Osteoblast (primary cell): ENCODE data around the gene HM13. TPM values are rescaled to one million over a fixed set of nuclear protein-coding genes. Genes with fewer than 3 reads are reported as not detected.

Experiments used
- DNase-seq: peaks from one replicate; pipeline ENCODE4 v3.0.0; 2011; ENCODE audit warnings: low spot score, mixed read lengths; ENCODE audit not compliant: insufficient read length; ENCODE audit errors: missing footprints
- H2AFZ ChIP-seq: 2 replicates; pipeline ENCODE4 v1.6.0; 2011; ENCODE audit warnings: mild to moderate bottlenecking, low read length
- H3K27ac ChIP-seq: 2 replicates; pipeline ENCODE4 v1.5.1; 2011; ENCODE audit warnings: mild to moderate bottlenecking, low read depth, low read length, moderate library complexity
- H3K27me3 ChIP-seq: 2 replicates; pipeline ENCODE4 v1.6.0; 2012; ENCODE audit warnings: mild to moderate bottlenecking, control low read depth, inconsistent platforms, low read length, moderate library complexity; ENCODE audit not compliant: insufficient read depth
- H3K36me3 ChIP-seq: 2 replicates; pipeline ENCODE4 v1.5.1; 2011; ENCODE audit warnings: mild to moderate bottlenecking, low read length, control low read depth, moderate library complexity; ENCODE audit not compliant: insufficient read depth
- H3K4me1 ChIP-seq: 2 replicates; pipeline ENCODE4 v1.5.1; 2011; ENCODE audit warnings: mild to moderate bottlenecking, low read length, control low read depth, moderate library complexity; ENCODE audit not compliant: insufficient read depth
- H3K4me2 ChIP-seq: 2 replicates; pipeline ENCODE4 v1.6.0; 2011; ENCODE audit warnings: mild to moderate bottlenecking, low read length; ENCODE audit not compliant: insufficient read depth
- H3K4me3 ChIP-seq: fragments of 200-600 bp; sonication (generic); 3 replicates; pipeline ENCODE4 v1.5.1; 2012; ENCODE audit warnings: mild to moderate bottlenecking, low read length, inconsistent platforms; ENCODE audit not compliant: insufficient read depth
- H3K79me2 ChIP-seq: 2 replicates; pipeline ENCODE4 v1.6.0; 2012; ENCODE audit warnings: mild to moderate bottlenecking, low read length, control low read depth, inconsistent platforms; ENCODE audit not compliant: insufficient read depth
- H3K9me3 ChIP-seq: 2 replicates; pipeline ENCODE4 v1.5.1; 2011; ENCODE audit warnings: low read depth, low read length, control low read depth
- H4K20me1 ChIP-seq: 2 replicates; pipeline ENCODE4 v1.6.0; 2012; ENCODE audit warnings: mild to moderate bottlenecking, low read length, control low read depth; ENCODE audit not compliant: insufficient read depth
- total RNA-seq: library from RNA; depleted of rRNA; stranded (reverse); fragments of >200 nt; gene quantifications from 2 replicates; pipeline ENCODE4 v1.2.3, GENCODE V29; 2012
- TF ChIP-seq, protein P1 (sequence below): IDR thresholded peaks from 2 replicates; pipeline ENCODE4 v1.5.1; 2011; ENCODE audit warnings: mild to moderate bottlenecking, low read depth, low read length, moderate library complexity; ENCODE audit errors: extremely low read depth

Gene HM13
- total RNA-seq, 1 donor = 85.8 TPM

DNA sequence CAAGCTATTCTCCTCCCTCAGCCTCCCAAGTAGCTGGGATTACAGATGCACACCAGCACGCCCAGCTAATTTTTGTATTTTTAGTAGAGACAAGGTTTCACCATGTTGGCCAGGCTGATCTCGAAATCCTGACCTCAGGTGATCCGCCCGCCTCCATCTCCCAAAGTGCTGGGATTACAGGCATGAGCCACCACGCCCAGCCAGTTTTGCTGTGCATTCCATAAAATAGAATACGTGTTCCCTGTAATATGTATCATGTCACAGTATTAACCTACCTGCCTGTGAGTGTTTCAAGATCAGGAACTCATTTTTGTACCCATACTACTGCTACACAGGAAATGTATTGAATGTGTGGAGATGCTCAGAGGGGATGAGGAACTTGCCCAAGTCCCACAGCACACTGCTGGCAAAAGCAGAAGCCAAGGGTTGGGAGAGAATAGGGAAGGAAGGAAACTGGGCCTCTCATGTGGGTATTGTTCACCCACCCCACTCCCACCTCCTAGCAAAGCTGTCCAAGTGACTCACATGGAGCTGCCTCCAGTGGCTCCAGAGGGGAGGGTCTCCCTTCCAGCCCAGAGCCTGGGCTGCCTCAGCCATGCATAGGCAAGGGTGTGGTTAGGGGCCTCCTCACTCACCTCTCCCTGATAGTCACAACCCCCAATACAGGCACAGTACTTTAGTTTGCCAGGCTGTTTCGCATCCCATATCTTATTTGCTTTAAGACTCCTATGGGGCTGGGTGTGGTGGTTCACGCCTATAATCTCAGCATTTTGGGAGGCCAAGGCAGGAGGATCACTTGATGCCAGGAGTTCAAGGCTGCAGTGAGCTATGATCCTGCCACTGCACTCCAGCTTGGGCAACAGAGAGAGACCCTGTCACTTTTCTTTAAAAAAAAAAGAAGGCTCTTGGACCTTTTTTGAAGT, 9.4 kb downstream of the HM13 start:
- H3K27me3 ChIP-seq = no peaks in the 10 kb centered on the region
- peaks cover 2% of the 10 kb centered on the region for H3K4me1 ChIP-seq
- H2AFZ ChIP-seq = no peak overlapping the region
- peaks cover 88% of the 10 kb centered on the region for H3K79me2 ChIP-seq
- TF ChIP-seq, protein P1, sequence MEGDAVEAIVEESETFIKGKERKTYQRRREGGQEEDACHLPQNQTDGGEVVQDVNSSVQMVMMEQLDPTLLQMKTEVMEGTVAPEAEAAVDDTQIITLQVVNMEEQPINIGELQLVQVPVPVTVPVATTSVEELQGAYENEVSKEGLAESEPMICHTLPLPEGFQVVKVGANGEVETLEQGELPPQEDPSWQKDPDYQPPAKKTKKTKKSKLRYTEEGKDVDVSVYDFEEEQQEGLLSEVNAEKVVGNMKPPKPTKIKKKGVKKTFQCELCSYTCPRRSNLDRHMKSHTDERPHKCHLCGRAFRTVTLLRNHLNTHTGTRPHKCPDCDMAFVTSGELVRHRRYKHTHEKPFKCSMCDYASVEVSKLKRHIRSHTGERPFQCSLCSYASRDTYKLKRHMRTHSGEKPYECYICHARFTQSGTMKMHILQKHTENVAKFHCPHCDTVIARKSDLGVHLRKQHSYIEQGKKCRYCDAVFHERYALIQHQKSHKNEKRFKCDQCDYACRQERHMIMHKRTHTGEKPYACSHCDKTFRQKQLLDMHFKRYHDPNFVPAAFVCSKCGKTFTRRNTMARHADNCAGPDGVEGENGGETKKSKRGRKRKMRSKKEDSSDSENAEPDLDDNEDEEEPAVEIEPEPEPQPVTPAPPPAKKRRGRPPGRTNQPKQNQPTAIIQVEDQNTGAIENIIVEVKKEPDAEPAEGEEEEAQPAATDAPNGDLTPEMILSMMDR = no peak
- no peaks in the 10 kb centered on the region for H3K9me3 ChIP-seq
- peaks cover 19% of the 10 kb centered on the region for H3K36me3 ChIP-seq
- no peak for DNase-seq
- no peak overlapping the region for H3K4me2 ChIP-seq
- no peak overlapping the region for H3K4me3 ChIP-seq
- no peak overlapping the region for H3K27ac ChIP-seq
- peaks cover 57% of the 10 kb centered on the region for H4K20me1 ChIP-seq

DNA sequence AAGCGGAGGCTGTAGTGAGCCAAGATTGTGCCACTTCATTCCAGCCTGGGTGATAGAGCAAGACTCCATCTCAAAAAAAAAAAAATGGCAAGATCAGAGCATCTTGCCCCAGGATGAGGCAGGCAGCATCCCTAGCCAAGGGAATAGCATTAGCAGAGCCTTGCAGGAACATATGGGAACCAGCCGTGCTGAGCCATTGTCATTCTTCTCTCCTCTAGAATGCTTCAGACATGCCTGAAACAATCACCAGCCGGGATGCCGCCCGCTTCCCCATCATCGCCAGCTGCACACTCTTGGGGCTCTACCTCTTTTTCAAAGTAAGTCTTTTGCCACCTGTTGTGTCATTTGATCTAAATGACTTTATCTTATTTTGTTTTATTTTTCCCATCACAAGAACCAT, 13.0 kb downstream of the HM13 start:
- H3K79me2 ChIP-seq = peaks cover 82% of the 10 kb centered on the region
- peaks cover 52% of the 10 kb centered on the region for H3K36me3 ChIP-seq

DNA sequence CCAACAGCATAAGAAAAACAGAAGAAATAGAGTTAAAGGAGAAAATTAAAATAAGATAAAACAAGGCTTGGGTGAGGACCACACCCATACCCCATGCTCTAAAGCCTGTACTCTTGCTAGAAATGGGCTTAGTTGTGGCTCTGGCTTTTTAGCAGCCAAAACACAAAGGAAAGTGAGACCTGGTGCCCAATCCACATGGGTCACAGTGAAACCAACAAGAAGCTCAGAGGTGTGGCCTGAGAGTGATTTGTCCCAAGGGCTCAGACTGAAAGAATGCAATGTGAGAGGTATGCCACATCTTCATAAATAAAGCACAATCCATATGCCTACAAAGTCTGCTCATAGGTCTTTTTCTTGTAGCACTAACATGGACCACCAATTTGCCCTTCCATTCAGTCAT, 21.1 kb downstream of the HM13 start:
- H3K4me2 ChIP-seq = no peak overlapping the region
- H3K9me3 ChIP-seq = no peaks in the 10 kb centered on the region
- no peak overlapping the region for H2AFZ ChIP-seq
- H3K79me2 ChIP-seq = peaks cover 85% of the 10 kb centered on the region
- H3K27me3 ChIP-seq = no peaks in the 10 kb centered on the region
- peaks cover 27% of the 10 kb centered on the region for H4K20me1 ChIP-seq
- no peak for DNase-seq
- TF ChIP-seq, protein P1 = no peak
- no peak overlapping the region for H3K4me3 ChIP-seq
- no peak overlapping the region for H3K27ac ChIP-seq
- H3K36me3 ChIP-seq = peaks cover 75% of the 10 kb centered on the region
- no peaks in the 10 kb centered on the region for H3K4me1 ChIP-seq

More for the DNA sequence above, 13.0 kb downstream of the HM13 start:
- TF ChIP-seq, protein P1 = no peak
- Histone ChIP-seq H3K4me3 (no peak overlapping the region), H3K27me3 (no peaks in the 10 kb centered on the region), H3K4me1 (no peaks in the 10 kb centered on the region), H3K9me3 (no peaks in the 10 kb centered on the region), H4K20me1 (peaks cover 31% of the 10 kb centered on the region), H3K27ac (no peak overlapping the region), H3K4me2 (no peak overlapping the region), H2AFZ (no peak overlapping the region)
- no peak for DNase-seq

DNA sequence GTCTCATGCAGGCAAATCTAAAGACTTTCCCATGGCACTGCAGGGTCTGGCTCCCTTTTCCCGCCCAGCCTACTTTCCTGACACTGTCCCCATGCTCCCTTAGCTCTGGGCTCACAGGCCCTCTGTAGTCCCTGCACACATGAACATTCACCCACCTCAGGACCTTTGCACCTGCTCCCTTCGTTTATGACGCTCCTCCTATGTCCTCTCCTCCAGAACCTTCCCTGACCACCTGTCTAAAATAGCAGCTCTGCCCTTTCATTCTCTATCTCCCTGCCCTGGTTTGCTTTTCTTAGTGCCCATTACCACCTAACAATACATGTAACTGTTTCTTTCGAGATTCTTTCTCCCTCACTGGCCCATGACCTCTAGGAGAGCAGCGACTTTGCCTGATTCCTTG, 22.3 kb downstream of the HM13 start:
- Histone ChIP-seq H3K9me3 (no peaks in the 10 kb centered on the region), H3K4me1 (peaks cover 2% of the 10 kb centered on the region), H3K79me2 (peaks cover 75% of the 10 kb centered on the region), H3K27ac (no peak overlapping the region), H3K4me2 (no peak overlapping the region), H3K36me3 (peaks cover 68% of the 10 kb centered on the region), H4K20me1 (peaks cover 27% of the 10 kb centered on the region), H2AFZ (no peak overlapping the region), H3K4me3 (no peak overlapping the region), H3K27me3 (no peaks in the 10 kb centered on the region)
- TF ChIP-seq, protein P1 = no peak
- no peak for DNase-seq
